Left renal pelvis (tissue), 4 donors: Measurements from ENCODE around the gene NAPG. TPM values are rescaled to one million over a fixed set of nuclear protein-coding genes. Genes with fewer than 3 reads are reported as not detected.
"Not testable (repeated sequence)": the region's sequence is repeated elsewhere in the genome, so short reads cannot be mapped to it uniquely, and the experiment has no call there.

Source experiments
- DNase-seq, 4 donors: peaks; one replicate each; pipeline ENCODE4 v3.0.0-alpha.2; 2013; ENCODE audit warnings: low read depth in 4 of 4, low spot score in 3 of 4
- polyA plus RNA-seq, 4 donors: library from polyadenylated mRNA; unstranded; fragments of 120-200 nt; gene quantifications; one replicate each; pipeline ENCODE4 v1.2.1, GENCODE V29; 2013; ENCODE audit not compliant: insufficient read length in 4 of 4

NAPG gene
- 10 to 100 TPM; 22.5 to 26.3 (median 23.4) TPM for polyA plus RNA-seq

- DNase-seq: peak; percentile 79 to 83 (median 80)
Observed at GRCh38 chr18:10525697-10526560, at the start of gene NAPG. Gene NAPG (plus strand): TSS chr18:10526027. CDS start chr18:10526103, 76 bp downstream.

GRCh38 chr18:10476338-10476791 lies 49.5 kb upstream of the NAPG start:
- no peak for DNase-seq

DNA sequence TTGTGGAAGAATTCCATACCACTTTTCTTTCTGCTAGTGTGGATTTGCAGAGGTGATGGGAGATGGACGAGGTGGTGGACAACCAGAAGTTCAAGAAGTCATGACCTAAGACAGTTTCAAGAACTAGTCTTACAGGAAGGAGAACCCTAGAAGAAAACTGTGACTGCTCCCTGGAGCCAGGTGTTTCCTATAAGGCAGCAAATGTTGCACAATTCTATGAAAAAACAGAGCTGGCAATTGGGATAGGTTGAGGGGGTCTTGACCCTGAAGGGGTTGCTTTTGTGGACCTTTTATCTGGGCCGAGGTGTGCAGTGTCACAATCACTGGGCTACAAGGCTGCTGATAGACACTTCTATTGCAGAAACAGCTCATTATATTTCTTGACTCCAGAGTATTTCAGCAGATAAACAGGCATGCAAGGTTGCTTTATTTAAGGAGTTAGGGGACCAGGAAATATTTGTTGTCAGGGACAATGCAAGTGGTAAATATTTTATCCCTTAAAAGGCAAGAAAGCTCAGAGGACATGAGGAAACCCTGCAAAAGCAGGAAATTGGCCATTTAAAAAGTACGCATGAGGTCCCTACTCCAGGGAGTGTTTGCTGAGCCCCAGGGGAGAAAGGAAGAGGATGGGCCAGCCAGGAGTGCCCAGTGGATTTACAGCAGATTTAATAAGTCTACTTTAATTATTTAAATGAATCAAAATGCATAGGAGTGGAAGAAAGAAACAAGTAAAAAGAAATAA lies 48.5 kb upstream of the NAPG start:
- DNase-seq: no peak

DNA sequence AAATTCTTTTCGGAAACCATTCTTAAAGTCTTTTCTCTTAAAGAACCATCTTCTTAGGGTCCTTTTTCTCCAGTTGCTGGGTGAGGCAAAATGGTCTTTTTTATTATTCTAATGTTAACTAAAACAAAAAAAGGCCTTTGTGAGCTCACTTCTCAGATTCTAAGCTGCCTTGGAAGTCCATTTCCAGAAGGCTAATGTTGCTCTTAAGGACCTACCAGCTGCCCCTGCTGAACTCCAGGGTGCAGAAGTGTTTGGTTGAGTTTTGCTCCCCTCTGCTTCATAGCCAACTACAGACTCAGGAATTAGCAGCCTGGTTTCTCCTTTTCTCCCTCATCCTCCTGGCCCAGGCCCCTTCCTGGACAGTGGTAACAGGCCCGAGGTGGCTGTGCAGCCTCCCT lies 48.0 kb upstream of the NAPG start:
- DNase-seq: no peak

GRCh38 chr18:10481831-10482230 lies 44.0 kb upstream of the NAPG start:
- no peak for DNase-seq

DNA sequence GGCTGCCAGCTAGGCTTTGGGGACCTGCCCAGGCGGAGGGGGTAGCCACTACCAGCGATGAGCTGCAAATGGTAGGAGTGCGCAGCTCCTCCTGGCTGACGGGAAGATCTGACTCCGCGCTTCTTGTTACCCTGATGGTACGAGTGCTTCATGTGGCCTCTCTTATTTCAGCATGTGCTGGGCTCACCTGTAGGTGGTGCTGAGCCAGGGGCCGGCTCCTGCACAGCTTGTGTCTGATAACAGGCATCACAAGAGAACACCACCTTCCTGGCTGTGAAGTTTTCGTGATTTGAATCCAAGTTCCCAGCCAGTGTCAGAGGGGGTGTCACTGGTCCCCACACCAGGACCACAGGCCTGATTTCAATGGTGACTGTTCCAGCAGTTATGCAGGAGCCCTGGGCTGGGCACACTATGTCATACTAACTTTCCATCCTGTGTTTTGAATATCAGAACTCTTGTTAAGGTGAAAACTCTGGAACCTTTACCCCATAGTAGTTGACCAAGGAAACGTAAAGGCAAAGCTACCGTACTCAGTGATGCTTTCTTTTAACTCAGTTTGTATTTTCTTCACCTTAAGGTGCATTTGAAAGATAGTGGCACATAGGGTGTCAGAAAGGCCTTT lies 43.4 kb upstream of the NAPG start:
- no peak for DNase-seq

DNA sequence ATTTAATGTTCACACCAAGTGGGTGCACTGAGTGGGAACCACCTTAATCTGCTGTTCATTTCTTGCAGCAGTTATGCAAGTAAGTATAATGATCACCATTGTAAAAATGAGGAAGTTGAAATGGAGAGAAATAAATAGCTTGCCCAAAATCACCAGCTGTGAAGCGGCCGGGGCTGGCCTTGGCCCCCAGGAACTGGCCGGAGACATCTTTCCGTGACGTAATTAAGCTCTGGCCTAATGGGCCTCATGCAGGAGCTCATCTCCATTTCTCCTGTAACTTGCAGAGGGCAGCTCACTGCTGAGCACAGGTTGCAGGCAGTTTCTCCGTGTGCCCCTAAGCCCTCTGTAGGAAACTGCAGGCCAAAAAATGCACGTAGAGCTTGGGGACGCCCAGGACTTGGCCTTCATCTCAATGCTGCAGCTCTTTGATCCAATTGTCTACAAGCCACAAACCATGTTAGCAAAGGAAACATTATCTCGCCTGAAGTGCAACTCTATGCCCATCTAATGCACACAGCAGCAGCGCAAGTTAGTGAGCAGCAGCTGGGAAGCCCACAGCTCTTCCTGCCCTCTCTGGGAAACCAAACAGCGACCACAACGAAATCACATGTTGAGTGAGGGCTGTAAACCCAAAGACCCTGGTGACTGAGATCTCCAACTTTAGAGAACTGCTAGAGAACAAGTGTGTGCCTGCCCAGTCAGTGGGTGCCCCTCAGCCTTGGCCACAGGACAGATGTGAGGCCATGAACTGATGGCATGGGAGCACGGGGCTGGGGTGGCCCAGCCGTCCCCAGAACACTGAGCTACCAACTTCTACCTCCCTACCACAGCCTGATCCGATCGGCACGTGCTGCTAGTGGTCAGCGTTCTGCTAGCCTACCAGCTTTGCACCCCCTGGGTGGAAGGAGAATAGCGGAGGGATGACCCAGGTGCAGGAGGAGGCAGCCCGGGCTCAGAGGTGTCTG lies 42.6 kb upstream of the NAPG start:
- no peak for DNase-seq

GRCh38 chr18:10485475-10485874 lies 40.4 kb upstream of the NAPG start:
- no peak for DNase-seq

GRCh38 chr18:10486362-10486761 lies 39.5 kb upstream of the NAPG start:
- DNase-seq: no peak

DNA sequence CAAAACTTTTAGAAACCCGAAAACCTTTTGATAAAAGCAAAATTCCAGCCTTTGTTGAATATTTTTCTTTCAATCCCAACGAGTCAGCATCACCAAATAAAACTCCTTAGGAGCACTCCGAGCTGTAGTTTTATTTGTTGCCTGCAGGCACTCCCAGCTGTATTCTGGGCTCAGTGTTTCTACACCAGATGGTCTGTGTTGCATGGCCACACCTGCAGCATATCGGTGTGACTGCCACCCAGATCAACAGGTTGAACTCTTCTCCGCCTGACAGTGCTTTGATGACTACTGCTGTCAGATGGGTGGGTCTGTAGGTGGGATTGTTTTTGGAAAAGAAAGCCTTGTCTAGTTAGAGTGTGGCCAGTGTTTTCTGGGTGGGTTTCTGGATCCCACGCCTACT lies 38.7 kb upstream of the NAPG start:
- DNase-seq: no peak

GRCh38 chr18:10488017-10488416 lies 37.8 kb upstream of the NAPG start:
- no peak for DNase-seq

DNA sequence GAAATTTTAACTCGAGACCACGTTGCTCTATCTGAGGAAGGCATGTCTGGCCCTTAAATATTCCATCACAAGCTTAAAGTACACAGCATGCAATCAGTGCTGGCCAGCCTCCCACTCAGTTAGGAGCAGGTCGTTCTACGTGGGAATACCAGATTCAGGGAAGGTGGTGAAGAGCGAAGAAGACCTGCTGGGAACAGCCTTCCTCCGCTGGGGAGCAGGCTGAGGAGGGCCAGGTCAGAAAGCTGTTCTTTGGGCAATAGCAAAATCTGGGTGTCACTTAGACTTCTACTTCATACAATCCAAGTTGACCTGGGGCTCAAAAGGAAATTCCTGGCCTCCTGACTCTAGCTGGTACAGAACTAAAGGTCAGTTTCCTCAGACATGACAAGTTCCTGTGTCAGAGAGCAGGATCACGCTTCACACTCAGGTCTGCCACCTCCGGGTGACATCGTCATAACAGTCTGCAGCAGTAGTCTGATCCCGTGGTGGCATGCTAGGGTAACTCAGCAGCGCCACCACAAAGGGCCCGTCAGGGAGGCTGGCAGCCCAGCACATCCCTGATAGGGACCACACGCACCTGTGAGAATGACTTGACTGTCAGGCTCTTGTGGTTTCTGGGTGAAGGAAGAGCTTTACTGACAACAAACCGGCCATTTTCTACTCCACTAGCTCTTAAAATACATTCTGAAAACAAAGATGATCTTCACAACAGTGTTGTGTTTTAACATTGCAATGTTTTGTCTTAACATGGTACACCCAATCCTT lies 35.2 kb upstream of the NAPG start:
- DNase-seq: no peak

DNA sequence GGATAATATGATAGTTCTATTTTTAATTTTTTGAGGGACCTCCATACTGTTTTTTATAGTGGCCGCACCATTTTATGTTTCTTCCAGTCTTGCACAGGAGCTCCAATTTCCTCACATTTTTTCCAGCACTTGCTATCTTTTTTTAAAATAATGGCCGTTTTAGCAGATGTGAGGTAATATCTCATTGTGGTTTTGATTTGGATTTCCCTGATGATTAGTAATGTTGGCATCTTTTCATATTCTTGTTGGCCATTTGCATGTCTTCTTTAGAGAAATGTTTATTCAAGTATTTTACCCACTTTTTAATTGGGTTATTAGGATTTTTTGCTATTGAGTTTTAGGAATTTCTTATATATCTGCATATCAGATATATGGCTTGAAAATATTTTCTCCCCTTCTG lies 29.9 kb upstream of the NAPG start:
- no peak for DNase-seq

DNA sequence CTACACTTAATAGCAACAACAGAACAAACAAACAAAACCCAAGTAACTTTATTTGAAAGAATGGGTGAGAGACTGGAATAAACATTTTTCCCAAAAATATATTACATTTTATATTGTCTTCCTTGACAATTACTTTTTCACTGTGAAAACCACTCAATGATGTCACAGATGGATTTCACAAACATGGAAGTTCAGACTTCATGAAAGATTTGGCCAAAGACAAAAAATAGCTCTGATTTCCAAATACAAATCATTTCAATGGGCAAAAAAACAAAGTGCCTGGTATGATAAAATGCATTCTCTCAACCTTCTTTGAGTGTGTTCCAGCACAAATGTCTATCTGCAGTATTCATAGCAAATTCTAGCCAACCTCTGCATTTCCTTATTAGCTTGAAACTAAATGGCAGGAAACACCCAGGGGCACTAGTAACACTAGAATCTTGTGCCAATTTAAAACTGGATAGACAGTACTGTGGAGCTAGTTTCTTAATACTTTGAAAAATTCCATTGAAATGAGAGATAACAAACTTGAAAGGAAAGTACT lies 28.5 kb upstream of the NAPG start:
- DNase-seq: no peak

DNA sequence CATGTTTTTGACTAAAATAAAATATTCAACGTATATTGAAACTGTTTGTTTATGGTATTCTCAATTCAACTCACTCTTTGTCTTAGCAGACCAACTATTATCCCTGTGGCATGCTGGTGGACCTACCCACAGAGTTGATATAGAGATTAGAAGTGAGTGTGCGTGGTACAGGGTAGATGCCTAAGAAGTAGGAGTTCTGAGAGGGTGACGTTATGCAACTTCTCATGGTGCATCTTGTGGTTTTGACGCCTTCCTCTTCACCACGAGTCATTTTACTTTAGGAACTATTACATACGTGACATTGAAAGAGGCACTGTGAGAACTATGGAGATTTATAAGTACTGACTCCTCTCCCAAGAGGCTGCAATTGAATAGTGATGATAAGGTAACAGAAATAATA lies 26.6 kb upstream of the NAPG start:
- DNase-seq: no peak

DNA sequence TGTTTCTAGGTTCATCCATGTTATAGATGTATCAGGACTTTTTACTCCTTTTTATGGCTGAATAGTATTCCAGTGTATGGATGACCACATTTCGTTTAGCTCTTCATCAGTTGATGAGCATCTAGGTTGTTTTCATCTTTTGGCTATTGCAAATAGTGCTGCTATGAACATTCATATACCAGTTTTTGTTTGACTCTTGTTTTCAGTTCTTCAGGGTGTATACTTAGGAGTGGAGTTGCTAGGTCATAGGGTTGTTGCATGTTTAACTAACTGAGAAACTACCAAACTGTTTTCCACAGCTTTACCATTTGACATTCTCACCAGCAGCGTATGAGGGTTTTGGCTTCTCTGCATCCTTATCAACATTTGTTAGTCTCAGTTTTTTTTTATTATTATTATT lies 25.8 kb upstream of the NAPG start:
- no peak for DNase-seq

DNA sequence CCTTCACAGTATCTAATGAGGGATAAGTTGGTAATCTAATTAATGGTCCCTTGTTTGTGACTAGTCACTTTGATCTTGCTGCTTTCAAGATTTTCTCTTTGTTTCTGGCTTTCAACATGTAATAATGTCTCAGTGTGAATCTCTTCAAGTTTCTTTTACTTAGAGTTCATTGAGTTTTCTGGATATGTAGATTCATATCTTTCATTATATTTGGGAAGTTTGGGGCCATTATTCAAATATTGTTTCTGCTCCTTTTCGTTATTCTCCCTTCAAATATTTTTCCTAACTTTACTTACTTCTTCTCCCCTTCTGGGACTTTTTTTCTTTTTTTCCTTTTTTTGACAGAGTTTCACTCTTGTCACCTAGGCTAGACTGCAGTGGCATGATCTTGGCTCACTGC lies 21.1 kb upstream of the NAPG start:
- no peak for DNase-seq

- DNase-seq: not testable (repeated sequence)
Observed at GRCh38 chr18:10505892-10506291, 19.9 kb upstream of the NAPG start.

DNA sequence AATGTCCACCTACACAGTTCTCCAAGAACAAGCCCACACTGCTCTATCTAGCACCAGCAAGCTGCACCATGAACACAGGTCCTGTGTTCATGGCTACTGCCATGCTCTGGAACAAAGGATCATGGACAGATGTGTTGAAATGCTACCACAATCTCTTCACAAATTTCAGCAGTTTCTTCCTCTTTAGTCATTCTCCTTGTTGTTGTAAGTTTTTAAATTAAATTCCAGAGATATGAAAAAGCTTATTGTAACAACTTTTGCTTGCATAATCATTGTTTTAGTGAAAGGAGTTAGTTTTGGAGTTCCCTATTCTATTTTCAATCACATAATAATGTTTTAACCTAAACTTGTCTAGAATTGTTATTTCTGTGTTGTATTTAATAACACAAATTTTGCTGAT lies 17.2 kb upstream of the NAPG start:
- no peak for DNase-seq
